NCI-H128 (cell line): ENCODE data around the gene RAB9B.
"Not testable (repeated sequence)": the region's sequence is repeated elsewhere in the genome, so short reads cannot be mapped to it uniquely, and the experiment has no call there.

Source experiments
- DNase-seq: peaks from one replicate; lab custom pipeline; 2025; ENCODE audit not compliant: unreplicated experiment; lab: John Stamatoyannopoulos, UW

RAB9B gene, protein sequence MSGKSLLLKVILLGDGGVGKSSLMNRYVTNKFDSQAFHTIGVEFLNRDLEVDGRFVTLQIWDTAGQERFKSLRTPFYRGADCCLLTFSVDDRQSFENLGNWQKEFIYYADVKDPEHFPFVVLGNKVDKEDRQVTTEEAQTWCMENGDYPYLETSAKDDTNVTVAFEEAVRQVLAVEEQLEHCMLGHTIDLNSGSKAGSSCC

DNA sequence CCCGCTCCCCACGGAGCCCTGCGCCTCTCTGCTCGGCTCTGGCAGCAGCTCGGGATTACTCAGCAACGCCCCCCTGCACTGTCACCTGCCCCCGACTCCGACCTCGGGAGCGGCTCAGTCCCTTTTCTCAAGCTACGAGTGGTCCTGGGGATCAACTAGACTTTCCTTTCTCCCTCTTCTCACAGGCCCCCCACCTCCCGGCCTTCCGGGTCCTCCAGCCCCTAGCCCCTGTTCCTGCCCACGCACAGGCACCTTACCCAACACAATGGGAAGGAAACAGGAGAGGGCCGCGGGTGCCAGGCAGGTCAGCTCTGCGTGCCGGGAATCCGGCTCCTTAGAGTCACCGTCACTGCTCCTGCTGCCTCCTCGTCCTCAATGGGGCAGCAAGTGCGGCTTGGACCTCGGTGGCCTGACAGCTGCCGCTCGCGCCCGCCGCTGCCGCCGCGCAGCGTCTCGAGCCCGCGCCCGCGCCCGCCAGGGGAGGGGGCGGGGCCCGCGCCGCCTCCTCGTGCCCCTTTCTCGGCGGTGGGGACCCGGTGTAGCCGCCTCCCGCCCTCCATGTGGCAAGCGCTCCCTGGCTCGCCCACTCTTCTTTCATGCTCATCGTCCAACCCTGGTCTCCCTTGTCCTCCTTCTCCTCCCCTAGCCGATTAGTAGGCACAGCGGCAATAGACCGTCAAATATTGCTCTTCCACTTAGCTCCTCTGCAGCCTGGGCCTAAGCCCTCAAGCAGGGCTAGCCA lies at the start of gene RAB9B:
RAB9B (minus strand) TSS at position 455 of the 742 bp plus-strand sequence. CDS start 6,473 bp downstream, outside the sequence.
- DNase-seq, result peak; percentile 12

DNA sequence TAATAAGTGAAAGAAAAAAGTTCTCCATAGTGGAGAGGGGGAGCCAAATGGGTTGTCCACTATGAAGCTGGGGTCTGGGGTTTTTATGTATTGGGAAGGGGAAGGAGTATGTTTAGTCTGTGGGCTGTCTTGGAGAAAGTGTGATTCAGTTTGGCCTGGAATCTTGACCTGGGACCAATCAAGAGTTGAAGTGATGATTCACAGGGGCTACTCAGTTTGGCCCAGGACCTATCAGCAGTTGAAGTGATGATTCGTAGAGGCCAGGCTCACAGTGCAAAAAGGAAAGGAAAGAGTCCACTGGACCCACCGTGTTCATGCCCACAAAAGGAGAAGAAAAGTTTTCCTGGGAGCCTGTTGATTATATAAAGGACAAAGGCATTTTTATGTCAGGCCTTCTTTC lies 47.3 kb upstream of the RAB9B start:
- DNase-seq, result no peak

DNA sequence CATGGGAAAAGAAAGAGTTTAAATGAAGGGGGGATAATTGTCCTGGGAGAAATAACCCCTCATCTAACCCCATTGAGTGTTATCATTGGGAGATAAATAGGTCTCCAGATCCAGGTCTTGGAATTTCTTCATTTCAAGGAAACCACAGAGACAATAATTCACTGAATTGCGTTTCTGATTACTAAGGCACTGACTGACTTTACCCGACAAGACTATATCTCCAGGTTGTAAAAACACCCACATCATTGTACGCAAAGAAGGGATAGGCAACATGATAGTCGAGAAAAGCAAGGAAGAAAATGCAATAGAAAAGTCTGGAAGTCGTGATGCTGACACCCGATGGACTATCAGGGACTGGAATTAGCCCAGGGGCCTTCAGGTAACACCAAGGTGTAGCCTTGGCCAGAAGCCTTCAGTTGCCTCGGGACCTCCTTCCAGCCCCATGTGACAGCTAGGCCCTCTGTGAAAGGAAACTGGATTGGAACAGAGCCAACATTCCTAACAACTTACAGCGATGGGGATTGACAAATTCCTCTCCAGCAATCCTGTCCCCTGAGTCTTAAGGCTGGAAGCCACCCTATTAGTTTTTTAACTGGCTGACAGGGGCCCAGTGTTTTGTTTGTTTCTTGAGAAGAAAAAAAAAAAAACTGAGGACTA lies 46.5 kb upstream of the RAB9B start:
- no peak for DNase-seq

DNA sequence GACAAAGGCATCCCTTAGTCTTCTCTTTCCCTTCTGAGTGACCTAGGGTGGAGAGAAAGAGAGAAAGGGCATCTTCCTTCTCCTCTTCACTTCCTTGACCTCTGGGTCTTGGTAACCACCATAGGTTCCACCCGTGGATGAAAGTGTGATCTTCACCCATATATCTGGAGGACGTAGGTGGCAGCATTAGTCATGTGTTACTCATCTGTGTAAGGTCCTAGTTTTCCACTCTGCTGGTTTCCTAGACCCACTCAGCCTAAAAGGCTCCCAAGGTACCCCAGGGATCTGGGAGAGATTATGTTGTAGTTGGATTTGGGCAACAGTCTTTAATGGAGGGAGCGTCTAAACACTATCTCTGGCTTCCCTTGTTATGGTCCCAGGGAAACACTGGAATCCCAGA lies 45.5 kb upstream of the RAB9B start:
- DNase-seq, result no peak

DNA sequence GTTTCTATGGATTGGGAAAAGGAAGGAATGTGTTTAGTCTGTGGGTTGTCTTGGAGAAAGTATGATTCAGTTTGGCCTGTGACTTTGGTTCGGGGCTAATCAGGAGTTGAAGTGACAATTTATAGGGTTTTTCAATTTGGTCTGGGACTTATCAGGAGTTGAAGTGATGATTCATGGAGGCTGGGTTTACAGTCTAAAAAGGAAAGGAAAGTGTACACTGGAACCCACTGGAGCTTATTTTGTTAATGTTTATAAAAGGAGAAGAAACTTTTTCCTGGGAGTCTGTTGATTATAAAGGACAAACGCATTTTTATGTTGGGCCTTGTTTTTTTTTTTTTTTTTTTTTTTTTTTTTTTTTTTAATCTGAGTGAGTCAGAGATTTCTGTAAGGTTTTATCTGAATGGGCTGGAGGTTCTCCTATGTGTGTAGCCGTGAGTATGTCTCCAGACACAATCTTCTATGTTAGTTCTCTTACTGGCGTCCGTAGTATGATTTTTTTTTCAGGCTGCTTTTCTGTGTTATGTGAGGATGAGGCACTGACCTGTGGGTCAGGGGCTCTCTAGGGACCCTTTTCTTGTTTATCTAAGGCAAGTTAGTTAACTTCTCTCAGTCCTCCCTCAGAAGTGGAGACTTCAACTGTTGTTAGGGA lies 33.0 kb upstream of the RAB9B start:
- DNase-seq, result no peak

DNA sequence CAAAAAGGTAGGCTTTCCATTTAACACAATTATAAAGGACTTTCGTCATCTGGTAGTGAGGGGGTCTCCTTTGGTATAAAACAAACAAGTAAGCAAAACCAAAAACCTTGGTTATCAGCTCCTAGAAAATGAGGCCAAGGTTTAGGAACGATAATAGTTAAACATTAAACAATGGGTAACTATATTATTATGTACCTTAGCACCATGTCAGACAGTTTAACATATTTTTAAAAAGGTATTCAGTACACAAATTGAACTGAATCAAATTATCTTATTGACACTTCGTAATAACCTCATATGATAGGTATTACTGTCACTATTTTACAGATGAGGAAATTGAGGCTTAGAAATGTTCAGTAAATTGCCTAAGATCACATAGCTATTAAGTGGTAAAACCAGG lies 32.1 kb upstream of the RAB9B start:
- DNase-seq, result no peak

DNA sequence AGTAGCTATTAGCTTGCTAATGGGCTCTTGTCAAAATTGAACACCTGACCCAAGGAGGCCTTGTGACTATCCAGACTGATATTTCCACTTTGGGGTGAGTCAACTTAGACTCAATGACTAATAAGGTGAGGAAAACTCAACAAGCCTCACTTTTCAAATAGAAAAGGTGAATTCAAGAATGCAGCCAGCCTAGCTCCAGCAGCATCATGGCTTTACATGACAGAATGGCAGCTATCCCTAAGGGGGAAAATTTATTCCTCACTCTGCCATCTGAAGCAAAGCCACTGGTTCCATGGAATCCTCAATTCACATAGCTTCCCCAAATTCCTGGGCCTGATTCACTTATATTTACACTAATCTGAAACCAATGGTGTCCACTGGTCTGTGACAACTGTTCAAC lies 29.1 kb upstream of the RAB9B start:
- DNase-seq, result no peak

DNA sequence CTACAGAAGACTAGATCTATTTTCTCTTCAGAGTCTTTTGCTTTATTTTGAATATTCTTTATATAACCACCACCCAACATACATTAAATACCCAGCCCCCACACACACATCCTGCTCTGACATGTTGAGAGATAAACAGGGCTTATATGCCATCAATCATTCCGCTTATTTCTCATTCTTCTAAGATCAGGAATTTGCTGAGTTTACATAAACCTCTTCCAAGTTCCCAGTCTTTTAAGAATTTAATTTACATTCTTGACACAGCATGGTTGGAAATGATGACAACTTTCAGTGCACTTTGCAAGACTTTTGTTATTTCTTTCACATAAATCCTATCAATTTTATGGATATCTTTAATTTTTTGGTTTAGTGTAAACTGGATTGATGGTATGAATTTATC lies 17.5 kb upstream of the RAB9B start:
- no peak for DNase-seq

DNA sequence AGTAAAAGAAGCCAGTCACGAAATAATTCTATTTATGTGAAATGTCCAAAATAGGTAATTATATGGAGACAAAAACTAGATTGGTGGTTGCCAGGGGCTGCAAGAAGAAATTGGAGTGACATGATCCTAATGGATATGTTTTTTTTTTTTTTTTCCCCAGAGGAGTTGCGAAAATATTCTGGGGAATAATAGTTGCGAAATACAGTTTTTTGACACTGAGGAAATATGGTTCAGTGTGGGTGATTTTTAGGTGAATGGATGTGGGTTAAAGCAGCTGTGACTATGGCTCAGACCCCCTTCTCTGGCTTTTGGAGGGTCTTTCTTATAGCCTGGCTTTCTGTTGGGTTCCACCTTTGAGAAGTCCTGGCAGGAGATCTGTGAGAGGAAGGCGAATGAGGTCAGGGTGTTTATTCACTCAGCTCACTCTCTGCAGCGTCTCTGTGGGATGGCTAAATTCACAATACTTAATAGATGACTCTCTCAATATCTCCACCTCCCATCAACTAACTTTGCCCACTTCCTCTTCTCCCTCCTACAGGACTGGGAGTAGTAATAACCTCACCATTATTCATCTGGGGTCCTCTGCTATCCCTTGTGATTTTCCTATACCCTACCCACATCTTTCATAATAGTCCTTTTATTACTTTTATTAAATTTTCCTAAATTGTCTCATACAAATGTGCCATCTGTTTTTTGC lies 15.3 kb upstream of the RAB9B start:
- no peak for DNase-seq

DNA sequence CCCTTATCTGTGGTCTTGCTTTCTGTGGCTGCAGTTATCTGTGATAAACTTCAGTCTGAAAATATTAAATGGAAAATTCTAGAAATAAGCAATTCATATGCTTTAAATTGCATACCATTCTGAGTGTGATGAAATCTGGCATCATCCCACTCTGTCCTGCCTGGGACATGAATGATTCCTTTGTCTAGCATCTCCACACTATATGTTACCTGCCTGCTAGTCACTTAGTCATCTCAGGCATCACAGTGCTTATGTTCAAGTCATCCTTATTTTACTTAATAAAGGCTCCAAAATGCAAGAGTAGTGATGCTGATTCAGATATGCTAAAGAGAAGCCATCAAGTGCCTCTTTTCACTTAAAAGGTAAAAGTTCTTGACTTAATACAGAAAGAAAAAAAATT lies 14.3 kb upstream of the RAB9B start:
- no peak for DNase-seq

DNA sequence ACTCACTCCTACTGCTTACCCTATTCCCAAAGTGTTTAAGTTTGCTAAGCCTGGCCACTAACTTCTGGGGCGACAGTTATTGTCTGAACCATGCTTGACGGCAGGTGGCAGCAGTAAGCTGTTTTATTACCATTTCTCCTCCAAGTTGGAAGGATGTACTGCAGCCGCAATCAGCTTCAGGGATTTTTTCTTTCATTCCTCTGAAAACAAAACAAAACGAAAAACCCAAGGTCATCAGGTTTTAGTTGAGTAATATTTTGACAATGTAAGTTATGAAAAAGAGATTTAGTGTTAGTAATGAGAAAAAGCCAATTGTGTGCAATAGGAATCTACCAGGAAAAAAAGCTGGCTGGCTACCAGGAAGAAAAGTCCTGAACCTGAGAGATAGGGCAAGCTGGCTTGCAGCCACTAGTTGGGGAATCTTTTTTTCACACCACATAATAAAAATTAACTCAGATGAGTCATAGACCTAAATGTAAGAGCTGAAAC lies 13.2 kb upstream of the RAB9B start:
- DNase-seq, result no peak

DNA sequence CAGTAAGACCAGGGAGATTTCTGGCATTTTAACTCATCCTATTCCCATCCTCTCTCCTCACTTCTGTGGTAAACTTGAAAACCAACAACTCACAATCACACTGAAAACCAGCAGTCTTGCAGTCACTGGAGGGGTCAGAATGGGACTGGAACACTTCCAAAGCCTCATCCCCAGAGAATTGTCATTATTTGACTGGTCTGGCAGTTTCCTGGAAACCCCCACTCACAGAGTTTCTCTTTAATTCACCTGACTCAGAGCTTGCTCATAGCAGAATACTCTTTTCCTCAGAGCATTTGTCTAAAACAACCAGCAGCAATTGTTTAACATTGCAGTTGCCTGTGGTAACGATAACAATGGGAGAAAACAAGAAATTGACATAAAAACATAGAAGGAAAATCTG lies 7.3 kb upstream of the RAB9B start:
- DNase-seq, result no peak

DNA sequence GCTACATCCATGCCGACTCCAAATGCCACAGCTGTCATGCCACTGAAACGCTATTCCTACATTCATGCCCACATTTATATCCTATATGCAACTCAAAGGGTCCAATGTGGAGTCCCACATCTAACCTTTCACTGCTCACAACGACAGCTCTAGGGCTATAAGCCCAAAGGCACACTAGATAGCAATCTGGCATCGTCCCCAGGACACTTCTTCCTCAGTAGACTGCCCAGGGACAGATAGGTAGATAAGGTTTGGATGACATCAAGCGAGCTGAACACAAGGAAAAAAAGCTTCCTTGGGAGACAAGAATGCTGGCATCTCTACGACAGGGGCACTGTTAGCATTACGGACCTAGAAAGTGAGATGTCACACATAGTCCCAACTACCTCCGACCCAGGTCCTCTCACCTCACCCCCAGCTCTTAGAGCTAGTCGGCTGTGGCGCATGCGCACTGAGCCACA lies 685 bp downstream of the RAB9B start:
- peak; percentile 23 for DNase-seq

DNA sequence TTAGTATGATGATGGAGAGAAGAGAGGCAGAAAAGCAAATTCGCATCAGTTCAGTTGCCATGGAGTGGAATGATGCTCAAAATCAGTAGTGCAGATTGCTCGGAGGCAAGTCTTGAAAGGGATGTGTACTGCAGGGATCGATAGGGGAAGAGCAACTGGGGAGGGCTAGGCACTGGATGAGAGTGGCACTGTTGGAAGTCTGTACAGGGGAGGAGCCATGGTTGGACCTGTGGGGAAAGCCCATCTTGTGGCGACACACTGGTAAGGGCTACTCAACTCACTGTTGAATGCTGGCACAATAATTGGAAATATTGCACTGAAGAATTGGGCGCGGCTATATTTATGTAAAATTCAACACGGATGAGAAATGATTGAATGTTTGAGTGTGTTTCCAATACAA lies 1.2 kb downstream of the RAB9B start:
- DNase-seq, result no peak

DNA sequence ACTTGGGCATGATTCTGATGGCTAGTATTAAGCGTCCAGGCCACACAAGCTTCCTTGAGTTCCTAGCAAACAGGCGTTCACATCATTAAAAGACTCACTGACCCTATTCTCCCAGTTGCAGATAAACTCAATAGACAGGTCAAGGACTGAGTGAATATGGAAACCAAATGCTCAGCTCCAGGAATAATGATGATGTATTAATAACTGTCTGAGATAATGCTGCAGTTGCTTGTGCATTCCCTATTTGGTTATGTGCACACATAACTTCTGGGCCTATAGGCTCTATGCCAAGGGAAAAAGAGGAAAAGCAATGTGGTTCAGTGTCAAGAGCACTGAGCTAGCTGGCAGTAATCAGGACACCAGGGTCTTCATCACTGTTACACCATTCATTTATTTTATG lies 3.5 kb downstream of the RAB9B start:
- no peak for DNase-seq

DNA sequence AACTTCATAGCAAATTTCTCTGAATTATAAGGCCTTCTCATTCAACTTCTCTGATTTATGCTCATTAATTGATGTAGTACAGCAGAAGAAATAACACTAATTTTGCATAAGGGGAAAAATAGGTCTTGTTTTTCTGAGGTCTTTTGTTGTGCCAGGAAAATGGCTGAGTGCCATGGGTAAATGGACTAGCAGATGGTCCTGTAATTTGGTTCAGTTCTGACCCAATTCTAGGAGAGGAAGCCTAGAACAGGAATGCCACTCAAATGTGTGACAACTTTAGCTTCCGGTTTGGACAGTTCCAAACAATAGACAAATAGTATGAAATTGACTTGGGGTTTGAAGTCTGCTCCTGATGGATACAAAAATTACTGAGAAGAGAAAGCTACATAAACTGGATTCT lies 6.2 kb downstream of the RAB9B start:
- DNase-seq, result no peak

DNA sequence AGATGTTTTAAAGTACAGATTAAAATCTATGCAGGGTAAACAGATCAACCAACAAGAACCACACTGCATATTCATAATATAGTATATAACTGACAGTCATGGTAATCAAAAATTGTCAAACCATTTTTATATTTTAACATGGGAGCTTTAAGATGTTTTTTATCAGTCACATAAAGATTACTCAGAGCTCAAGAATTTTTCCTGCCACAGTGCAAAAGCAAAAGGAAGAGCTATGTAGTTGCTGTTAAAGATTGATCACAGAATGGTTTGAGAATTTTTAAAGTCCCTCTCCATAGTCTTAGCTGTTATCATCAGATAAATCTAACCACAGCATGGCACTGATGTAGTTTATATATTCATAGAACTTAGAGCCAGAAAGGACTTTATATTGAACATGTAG lies 8.5 kb downstream of the RAB9B start:
- DNase-seq, result no peak

DNA sequence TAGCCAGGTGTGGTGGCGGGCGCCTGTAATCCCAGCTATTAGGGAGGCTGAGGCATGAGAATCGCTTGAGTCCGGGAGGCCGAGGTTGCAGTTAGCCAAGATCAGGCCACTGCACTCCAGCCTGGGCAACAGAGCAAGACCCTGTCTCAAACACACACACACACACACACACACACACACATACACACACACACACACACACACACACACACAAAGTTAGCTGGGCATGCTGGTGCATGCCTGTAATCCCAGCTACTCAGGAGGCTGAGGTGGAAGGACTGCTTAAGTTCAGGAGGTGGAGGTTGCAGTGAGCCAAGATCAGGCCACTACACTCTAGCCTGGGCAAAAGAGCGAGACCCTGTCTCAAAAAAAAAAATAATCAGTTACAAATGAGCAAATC lies 11.3 kb downstream of the RAB9B start:
- DNase-seq, result not testable (repeated sequence)

DNA sequence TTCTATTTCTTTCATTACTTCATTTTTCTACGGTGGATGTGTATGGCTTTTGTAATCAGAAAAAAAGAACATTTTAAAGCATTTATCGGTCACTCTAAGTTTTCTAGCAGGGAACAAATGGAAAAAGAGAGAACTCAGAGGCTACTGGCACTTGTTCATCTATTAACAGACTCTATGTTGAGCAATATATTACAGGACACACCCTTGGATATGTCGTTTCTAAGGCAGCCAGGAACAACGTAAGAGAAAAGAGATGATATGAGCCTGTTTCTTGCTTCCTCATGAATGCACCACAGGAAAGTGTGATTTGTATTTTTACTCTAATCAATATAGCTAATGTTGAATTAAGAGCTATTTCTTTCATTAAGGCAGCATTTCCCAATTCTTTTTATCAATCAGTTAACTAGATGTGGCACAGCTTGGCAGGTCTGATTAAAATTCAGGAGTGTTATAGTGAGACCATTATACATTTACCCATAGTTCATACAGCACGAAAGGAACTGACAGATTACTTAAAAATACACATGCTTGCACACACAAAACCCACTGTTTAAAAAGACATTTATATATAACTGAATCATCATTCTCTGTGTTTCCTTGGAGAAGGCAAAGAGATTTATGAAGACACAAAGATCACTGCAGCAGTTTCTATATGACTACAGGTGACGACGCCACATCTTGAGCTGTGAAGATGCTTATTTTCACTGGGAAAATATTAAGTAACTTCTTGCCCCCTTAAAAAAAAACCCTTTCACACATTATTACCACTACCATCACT lies 13.0 kb downstream of the RAB9B start:
- DNase-seq, result no peak

DNA sequence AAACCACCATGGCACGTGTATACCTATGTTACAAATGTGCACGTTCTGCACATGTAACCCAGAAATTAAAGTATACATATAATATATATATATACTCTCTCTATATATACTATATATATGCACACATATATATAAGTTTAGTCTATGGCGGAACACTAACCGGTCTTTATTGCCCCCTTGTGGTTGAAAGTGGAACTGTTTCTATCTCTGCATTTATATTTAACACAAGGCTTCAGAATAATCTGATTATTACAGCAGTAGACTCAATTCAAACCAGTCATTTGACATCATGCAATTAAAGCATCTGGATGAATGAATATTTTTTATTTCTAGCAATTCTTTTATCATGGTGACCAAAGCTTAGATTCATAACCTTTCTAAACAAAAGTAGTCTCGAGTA lies 14.6 kb downstream of the RAB9B start:
- DNase-seq, result peak; percentile 4
